Stimulated activated CD8-positive, alpha-beta memory T cell treated with anti-CD3 and anti-CD28 coated beads, Interleukin-4, amount 100 ng/mL, for 48 hours (primary cell): ENCODE measurements around the gene LIPA.

Experiments used
- DNase-seq: peaks from one replicate; pipeline ENCODE4 v3.0.0-alpha.2; 2020

LIPA gene

GRCh38 chr10:89238956-89239644, 12.5 kb downstream of the LIPA start:
- no peak for DNase-seq

GRCh38 chr10:89237849-89238248, 13.7 kb downstream of the LIPA start:
- DNase-seq, result no peak

- DNase-seq, result no peak
Observed at GRCh38 chr10:89236226-89236797, 15.3 kb downstream of the LIPA start.

GRCh38 chr10:89235073-89235798, 16.3 kb downstream of the LIPA start:
- DNase-seq, result no peak

GRCh38 chr10:89233033-89233432, 18.5 kb downstream of the LIPA start:
- no peak for DNase-seq

- DNase-seq, result no peak
Observed at GRCh38 chr10:89228962-89229361, 22.6 kb downstream of the LIPA start.

- no peak for DNase-seq
Observed at GRCh38 chr10:89228146-89228545, 23.4 kb downstream of the LIPA start.

GRCh38 chr10:89226891-89227290, 24.7 kb downstream of the LIPA start:
- no peak for DNase-seq

- DNase-seq, result no peak
Observed at GRCh38 chr10:89224739-89225443, 26.7 kb downstream of the LIPA start.

GRCh38 chr10:89221919-89222318, 29.7 kb downstream of the LIPA start:
- no peak for DNase-seq

GRCh38 chr10:89219513-89220218, 31.9 kb downstream of the LIPA start:
- no peak for DNase-seq

GRCh38 chr10:89217057-89217990, 34.3 kb downstream of the LIPA start:
- DNase-seq, result peak; percentile 77

GRCh38 chr10:89216056-89216455, 35.5 kb downstream of the LIPA start:
- no peak for DNase-seq

- DNase-seq, result no peak
Observed at GRCh38 chr10:89215511-89215910, 36.1 kb downstream of the LIPA start.

- no peak for DNase-seq
Observed at GRCh38 chr10:89214566-89215165, 36.9 kb downstream of the LIPA start.

- no peak for DNase-seq
Observed at GRCh38 chr10:89213191-89213808, 38.3 kb downstream of the LIPA start.

- DNase-seq, result no peak
Observed at GRCh38 chr10:89210794-89211425, 40.7 kb downstream of the LIPA start.

- DNase-seq, result no peak
Observed at GRCh38 chr10:89209718-89210117, 41.9 kb downstream of the LIPA start.

- DNase-seq, result peak; percentile 47
Observed at GRCh38 chr10:89207801-89208551, 43.6 kb downstream of the LIPA start.
